GDM1 (cell line): ENCODE data around the gene IFNA5.
A peak's percentile ranks its signal among the peaks of the same experiment; 100 is the strongest.

Experiments used
- DNase-seq: peaks from one replicate; lab custom pipeline; 2025; lab: John Stamatoyannopoulos, UW

IFNA5 gene

GRCh38 chr9:21305213-21305612, at the start of gene IFNA5:
IFNA5 (minus strand) TSS chr9:21305313; CDS start chr9:21305256, 57 bp downstream.
- DNase-seq = no peak

GRCh38 chr9:21350787-21351186, 45.7 kb upstream of the IFNA5 start, which contains the start of gene IFNA6:
IFNA6 (minus strand) TSS chr9:21350887; CDS start chr9:21350887, 0 bp downstream.
- DNase-seq = no peak

GRCh38 chr9:21348430-21348970, 43.4 kb upstream of the IFNA5 start:
- DNase-seq = no peak

- DNase-seq = no peak
These were observed 35.6 kb upstream of the IFNA5 start for GRCh38 chr9:21340735-21341134.

GRCh38 chr9:21336457-21336856, 31.3 kb upstream of the IFNA5 start:
- no peak for DNase-seq

- peak; percentile 88 for DNase-seq
These were observed 29.9 kb upstream of the IFNA5 start, which contains the start of gene KLHL9 for GRCh38 chr9:21334701-21335632. KLHL9 (minus strand) TSS chr9:21335404; CDS start chr9:21334859, 545 bp downstream.

- DNase-seq = no peak
These were observed 28.1 kb upstream of the IFNA5 start for GRCh38 chr9:21333226-21333625.

- no peak for DNase-seq
These were observed 26.7 kb upstream of the IFNA5 start for GRCh38 chr9:21331676-21332402.

GRCh38 chr9:21326526-21327139, 21.5 kb upstream of the IFNA5 start:
- peak; percentile 17 for DNase-seq

- no peak for DNase-seq
These were observed 18.9 kb upstream of the IFNA5 start for GRCh38 chr9:21324047-21324446.

GRCh38 chr9:21322911-21323461, 17.9 kb upstream of the IFNA5 start:
- DNase-seq = no peak

- DNase-seq = no peak
These were observed 15.4 kb upstream of the IFNA5 start for GRCh38 chr9:21320465-21320864.

GRCh38 chr9:21317956-21318923, 13.1 kb upstream of the IFNA5 start:
- no peak for DNase-seq

GRCh38 chr9:21316860-21317259, 11.7 kb upstream of the IFNA5 start:
- no peak for DNase-seq

GRCh38 chr9:21316032-21316842, 11.1 kb upstream of the IFNA5 start:
- DNase-seq = no peak

GRCh38 chr9:21314152-21314551, 9.0 kb upstream of the IFNA5 start:
- no peak for DNase-seq

GRCh38 chr9:21311889-21312288, 6.8 kb upstream of the IFNA5 start:
- no peak for DNase-seq

GRCh38 chr9:21295992-21296391, 9.1 kb downstream of the IFNA5 start:
- no peak for DNase-seq

- DNase-seq = no peak
These were observed 10.1 kb downstream of the IFNA5 start for GRCh38 chr9:21294904-21295538.
